Gastroesophageal sphincter (tissue), 4 donors: ENCODE measurements around the gene SEMA6A. TPM values are rescaled to one million over a fixed set of nuclear protein-coding genes. Genes with fewer than 3 reads are reported as not detected.

ENCODE experiments used
- ATAC-seq: fragments of 150-250 bp; one replicate; pipeline ENCODE4 v1.9.1; 2016; ENCODE audit warnings: mild to moderate bottlenecking, moderate library complexity
- H3K27ac ChIP-seq, 4 donors: fragments of 200-600 bp; sonication (generic) in 3 of 4; 1 replicate in 3 of 4; 2 replicates in 1 of 4; pipeline ENCODE4 v1.5.1; 2016 to 2019
- H3K27me3 ChIP-seq: fragments of 200-600 bp; sonication (generic); one replicate; pipeline ENCODE4 v1.5.1; 2019
- H3K36me3 ChIP-seq, 2 donors: fragments of 200-600 bp; sonication (generic); one replicate each; pipeline ENCODE4 v1.5.1; 2019; ENCODE audit warnings: control low read depth in 1 of 2
- H3K4me1 ChIP-seq, 3 donors: fragments of 200-600 bp; sonication (generic); 1 replicate in 2 of 3; 2 replicates in 1 of 3; pipeline ENCODE4 v1.5.1; 2016 to 2019; ENCODE audit warnings: control low read depth in 2 of 3
- H3K4me3 ChIP-seq, 2 donors: fragments of 200-600 bp; sonication (generic); one replicate each; pipeline ENCODE4 v1.5.1; 2019; ENCODE audit warnings: mild to moderate bottlenecking in 1 of 2, moderate library complexity in 1 of 2
- H3K9me3 ChIP-seq, 3 donors: fragments of 200-600 bp; sonication (generic); one replicate each; pipeline ENCODE4 v1.5.1; 2017 to 2019; ENCODE audit warnings: control low read depth in 2 of 3
- EP300 ChIP-seq: sonication (generic); formaldehyde crosslinking; IDR thresholded peaks from one replicate; pipeline ENCODE4 v1.6.1; 2017; ENCODE audit warnings: antibody characterized with exemption, mild to moderate bottlenecking
- POLR2A ChIP-seq, 2 donors: fragments of 450-650 bp; IDR thresholded peaks; one replicate each; pipeline ENCODE4 v1.6.1; 2017; ENCODE audit warnings: antibody characterized with exemption in 2 of 2, mild to moderate bottlenecking in 2 of 2, moderate library complexity in 1 of 2
- POLR2AphosphoS5 ChIP-seq: sonication (generic); formaldehyde crosslinking; IDR thresholded peaks from one replicate; pipeline ENCODE4 v1.6.1; 2017; ENCODE audit warnings: antibody characterized with exemption
- WGBS, 2 donors: methylation state at CpG; one replicate each; pipeline ENCODE4 v1.1.5; 2018; ENCODE audit warnings: low coverage in 1 of 2; 5-methylcytosine and 5-hydroxymethylcytosine counted together
- total RNA-seq, 4 donors: library from RNA; depleted of rRNA; stranded (reverse); fragments of >200 nt; gene quantifications; one replicate each; pipeline ENCODE4 v1.1.0, GENCODE V29; 2016
- TF ChIP-seq, protein P1 (sequence below), 4 experiments: fragments of 200-600 bp in 2 of 4; fragments of 450-650 bp in 2 of 4; sonication (generic) in 1 of 4; IDR thresholded peaks; one replicate each; pipeline ENCODE4 v1.5.1; 2017 to 2019; ENCODE audit warnings: antibody characterized with exemption in 4 of 4, mild to moderate bottlenecking in 2 of 4, moderate library complexity in 2 of 4

Gene SEMA6A
- total RNA-seq, 4 donors from 2014 or later = 10.9 to 19.8 (median 17.8) TPM

DNA sequence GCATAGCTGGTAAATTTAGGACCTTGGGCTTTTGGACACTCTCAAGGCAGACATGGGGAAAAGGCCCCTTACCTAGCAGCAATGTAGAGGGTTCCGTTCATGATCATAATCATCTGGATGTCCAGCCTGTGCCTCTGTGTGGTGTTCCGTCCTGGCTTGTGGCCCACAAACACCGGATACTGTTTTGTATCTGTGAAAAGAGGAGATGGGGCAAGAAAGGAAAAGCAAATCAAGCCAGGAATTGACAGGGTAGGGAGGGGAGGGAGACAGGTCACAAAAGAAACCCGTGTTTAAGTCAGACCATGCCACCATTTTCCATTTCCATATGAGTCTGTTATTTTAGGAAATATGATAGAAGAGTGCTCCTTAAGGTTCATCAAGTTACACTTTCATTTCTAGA is 72.5 kb downstream of the SEMA6A start:
- Histone ChIP-seq H3K4me3 (no peak overlapping the region), H3K27me3 (no peaks in the 10 kb centered on the region), H3K4me1 (peaks cover 9 to 32% (median 9%) of the 10 kb centered on the region in 3 donors), H3K36me3 (peaks cover 0 to 5% of the 10 kb centered on the region in 2 donors), H3K27ac (peak overlapping the region in 2 of 4 donors; percentile 21 to 38), H3K9me3 (no peaks in the 10 kb centered on the region)
- TF ChIP-seq EP300 (no peak), POLR2AphosphoS5 (no peak), POLR2A (IDR thresholded peaks at IDR 0.05) (no peak)
- TF ChIP-seq, protein P1, sequence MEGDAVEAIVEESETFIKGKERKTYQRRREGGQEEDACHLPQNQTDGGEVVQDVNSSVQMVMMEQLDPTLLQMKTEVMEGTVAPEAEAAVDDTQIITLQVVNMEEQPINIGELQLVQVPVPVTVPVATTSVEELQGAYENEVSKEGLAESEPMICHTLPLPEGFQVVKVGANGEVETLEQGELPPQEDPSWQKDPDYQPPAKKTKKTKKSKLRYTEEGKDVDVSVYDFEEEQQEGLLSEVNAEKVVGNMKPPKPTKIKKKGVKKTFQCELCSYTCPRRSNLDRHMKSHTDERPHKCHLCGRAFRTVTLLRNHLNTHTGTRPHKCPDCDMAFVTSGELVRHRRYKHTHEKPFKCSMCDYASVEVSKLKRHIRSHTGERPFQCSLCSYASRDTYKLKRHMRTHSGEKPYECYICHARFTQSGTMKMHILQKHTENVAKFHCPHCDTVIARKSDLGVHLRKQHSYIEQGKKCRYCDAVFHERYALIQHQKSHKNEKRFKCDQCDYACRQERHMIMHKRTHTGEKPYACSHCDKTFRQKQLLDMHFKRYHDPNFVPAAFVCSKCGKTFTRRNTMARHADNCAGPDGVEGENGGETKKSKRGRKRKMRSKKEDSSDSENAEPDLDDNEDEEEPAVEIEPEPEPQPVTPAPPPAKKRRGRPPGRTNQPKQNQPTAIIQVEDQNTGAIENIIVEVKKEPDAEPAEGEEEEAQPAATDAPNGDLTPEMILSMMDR (IDR thresholded peaks at IDR 0.05) = no peak
- 48 to 50% methylated on average over 3 to 4 of the region's 4 CpGs for WGBS, 2 donors
- ATAC-seq = no peak

DNA sequence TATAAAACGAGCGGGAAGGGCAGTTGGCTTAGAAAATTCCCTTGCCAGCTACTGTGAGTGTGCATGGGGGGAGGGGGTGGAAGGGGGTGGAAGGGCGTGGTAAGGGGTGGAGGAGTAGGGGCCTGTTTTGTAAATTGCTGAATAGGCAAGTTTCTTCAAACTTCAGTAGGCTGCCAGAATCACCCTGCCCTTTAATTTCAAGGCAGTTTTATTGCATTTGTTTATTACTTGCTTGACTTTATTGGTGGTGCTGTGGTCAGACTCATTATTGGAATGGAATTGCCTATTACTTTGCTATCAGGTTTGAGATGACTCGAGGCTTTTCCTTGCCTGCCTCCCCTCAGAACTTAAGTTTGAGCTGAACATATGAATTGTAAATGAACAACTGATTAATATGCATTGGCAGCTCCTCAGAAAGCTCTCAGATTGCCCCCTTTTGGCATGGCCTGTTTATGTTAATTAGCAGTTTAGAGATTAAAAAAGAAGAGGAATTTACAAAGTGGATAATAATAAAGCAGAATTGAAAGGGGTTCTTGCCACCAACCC is 76.0 kb downstream of the SEMA6A start:
- Histone ChIP-seq H3K4me3 (no peak overlapping the region), H3K27me3 (no peaks in the 10 kb centered on the region), H3K9me3 (no peaks in the 10 kb centered on the region), H3K36me3 (peaks cover 0 to 31% of the 10 kb centered on the region in 2 donors), H3K4me1 (peaks cover 0 to 17% (median 5%) of the 10 kb centered on the region in 3 donors), H3K27ac (no peak overlapping the region)
- TF ChIP-seq EP300 (no peak), POLR2AphosphoS5 (no peak), POLR2A (IDR thresholded peaks at IDR 0.05) (no peak)
- TF ChIP-seq, protein P1 (IDR thresholded peaks at IDR 0.05) = no peak
- WGBS, 2 donors = 80 to 90% methylated on average over 3 of the region's 4 CpGs
- no peak for ATAC-seq

DNA sequence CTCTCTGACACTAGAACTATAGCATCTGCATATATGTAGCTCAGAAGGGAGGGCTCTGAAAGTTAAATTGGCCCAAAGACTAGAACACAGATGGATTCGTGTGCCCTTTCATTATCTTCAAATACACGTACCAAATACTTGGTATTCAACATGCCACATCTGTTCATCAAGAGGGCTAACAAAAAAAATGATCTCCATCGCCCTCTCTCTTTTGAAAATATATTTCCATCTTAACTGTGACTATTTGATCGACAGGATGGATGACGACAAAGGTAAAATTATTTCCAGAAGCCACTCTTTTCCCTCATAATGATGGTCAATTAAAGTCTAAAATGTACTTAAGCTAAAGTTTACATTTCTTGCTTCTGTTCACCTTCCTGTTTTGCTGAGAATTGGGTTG is 77.0 kb downstream of the SEMA6A start:
- Histone ChIP-seq H3K4me1 (peaks cover 0 to 10% (median under 1%) of the 10 kb centered on the region in 3 donors), H3K9me3 (no peaks in the 10 kb centered on the region), H3K27me3 (no peaks in the 10 kb centered on the region), H3K27ac (no peak overlapping the region), H3K36me3 (peaks cover 0 to 31% of the 10 kb centered on the region in 2 donors), H3K4me3 (no peak overlapping the region)
- ATAC-seq = no peak
- TF ChIP-seq EP300 (no peak), POLR2AphosphoS5 (no peak), POLR2A (IDR thresholded peaks at IDR 0.05) (no peak)
- TF ChIP-seq, protein P1 (IDR thresholded peaks at IDR 0.05) = no peak
- WGBS, 2 donors = 81 to 87% methylated on average over 4 to 5 of the region's 5 CpGs

DNA sequence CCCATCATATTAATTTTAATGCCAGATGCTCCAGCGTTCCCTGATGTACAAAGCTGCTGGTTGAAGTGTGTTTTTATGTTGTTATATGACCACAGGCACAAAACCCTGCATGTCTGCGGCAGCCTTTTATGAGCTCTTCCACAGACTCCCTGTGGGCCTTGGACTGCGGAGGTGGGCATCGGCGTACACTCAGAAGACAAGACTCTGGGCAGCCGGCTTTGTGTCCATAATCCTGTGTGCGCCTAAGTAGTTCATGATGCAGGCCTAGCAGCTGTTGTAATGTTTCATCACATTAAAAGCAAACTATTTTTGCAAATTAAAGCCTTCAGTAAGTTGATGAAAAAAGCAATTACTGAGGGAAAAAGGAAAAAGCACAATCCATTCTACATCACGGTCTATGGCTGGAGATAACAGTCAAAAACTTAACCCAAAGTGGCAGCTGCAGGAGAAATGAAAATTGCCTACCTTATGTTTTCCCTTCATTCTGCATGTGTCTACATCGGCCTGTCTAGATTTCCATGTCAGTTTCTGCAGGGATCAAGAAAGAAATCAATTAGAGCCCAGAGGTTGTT is 78.8 kb downstream of the SEMA6A start:
- no peaks in the 10 kb centered on the region for H3K27me3 ChIP-seq
- H3K9me3 ChIP-seq = no peaks in the 10 kb centered on the region
- H3K36me3 ChIP-seq = peaks cover 0 to 35% of the 10 kb centered on the region in 2 donors
- H3K27ac ChIP-seq = no peak overlapping the region
- no peak for ATAC-seq
- no peaks in the 10 kb centered on the region for H3K4me1 ChIP-seq
- no peak overlapping the region for H3K4me3 ChIP-seq
- TF ChIP-seq POLR2AphosphoS5 (no peak), POLR2A (IDR thresholded peaks at IDR 0.05) (no peak), EP300 (no peak)
- TF ChIP-seq, protein P1 (IDR thresholded peaks at IDR 0.05) = no peak
- 97 to 100% methylated on average over 3 to 4 of the region's 9 CpGs for WGBS, 2 donors
